IPS DF 6.9 (cell line): ENCODE results near the gene NXPH4.

Source experiments
- DNase-seq: peaks from one replicate; pipeline ENCODE4 v3.0.0-alpha.2; 2013; ENCODE audit warnings: low read depth, low spot score
- H3K27ac ChIP-seq: one replicate; pipeline ENCODE4 v1.5.1; 2013; ENCODE audit warnings: low read length, control low read depth
- H3K27me3 ChIP-seq: 2 replicates; pipeline ENCODE4 v1.6.1; 2013; ENCODE audit warnings: mild to moderate bottlenecking, low read length; ENCODE audit not compliant: control insufficient read depth, insufficient read depth
- H3K36me3 ChIP-seq: 2 replicates; pipeline ENCODE4 v1.6.1; 2013; ENCODE audit warnings: low read length; ENCODE audit not compliant: control insufficient read depth, insufficient read depth
- H3K4me1 ChIP-seq: 2 replicates; pipeline ENCODE4 v1.6.1; 2013; ENCODE audit warnings: low read length; ENCODE audit not compliant: control insufficient read depth, insufficient read depth
- H3K4me3 ChIP-seq: 2 replicates; pipeline ENCODE4 v1.5.1; 2013; ENCODE audit warnings: mild to moderate bottlenecking, low read length
- H3K9me3 ChIP-seq: 2 replicates; pipeline ENCODE4 v1.6.1; 2013; ENCODE audit warnings: low read length, inconsistent platforms; ENCODE audit not compliant: control insufficient read depth, insufficient read depth
- WGBS: extraction: QIAGEN DNeasy Blood & Tissue Kit; methylation state at CpG from one replicate; pipeline ENCODE4 v1.1.7; 2013; ENCODE audit warnings: mixed read lengths, missing lambda C conversion rate; ENCODE audit not compliant: insufficient read length, insufficient coverage; 5-methylcytosine and 5-hydroxymethylcytosine counted together

Gene NXPH4

DNA sequence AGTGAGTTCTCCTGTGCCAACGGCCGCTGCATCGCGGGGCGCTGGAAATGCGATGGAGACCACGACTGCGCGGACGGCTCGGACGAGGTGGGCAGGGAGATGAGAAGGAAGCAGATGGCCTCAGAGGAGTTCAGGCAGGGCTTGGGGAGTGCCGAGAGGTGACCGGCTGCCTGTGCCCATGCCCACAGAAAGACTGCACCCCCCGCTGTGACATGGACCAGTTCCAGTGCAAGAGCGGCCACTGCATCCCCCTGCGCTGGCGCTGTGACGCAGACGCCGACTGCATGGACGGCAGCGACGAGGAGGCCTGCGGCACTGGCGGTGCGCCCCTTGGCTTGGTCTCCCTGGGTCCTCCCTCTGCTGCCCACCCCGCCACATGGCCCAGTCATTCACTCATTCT, 13.4 kb upstream of the NXPH4 start:
- H3K9me3 ChIP-seq = no peaks in the 10 kb centered on the region
- DNase-seq = no peak
- no peaks in the 10 kb centered on the region for H3K27me3 ChIP-seq
- H3K4me3 ChIP-seq = no peak overlapping the region
- no peak overlapping the region for H3K27ac ChIP-seq
- WGBS = no CpG with 5 or more reads among the region's 28 CpGs
- H3K4me1 ChIP-seq = no peaks in the 10 kb centered on the region
- peaks cover 75% of the 10 kb centered on the region for H3K36me3 ChIP-seq

- Histone ChIP-seq H3K36me3 (peaks cover 74% of the 10 kb centered on the region), H3K27ac (no peak overlapping the region), H3K4me3 (no peak overlapping the region), H3K27me3 (no peaks in the 10 kb centered on the region), H3K4me1 (no peaks in the 10 kb centered on the region), H3K9me3 (no peaks in the 10 kb centered on the region)
- no peak for DNase-seq
- WGBS = no CpG with 5 or more reads among the region's 11 CpGs
Observed at GRCh38 chr12:57203791-57204190, 12.8 kb upstream of the NXPH4 start.

DNA sequence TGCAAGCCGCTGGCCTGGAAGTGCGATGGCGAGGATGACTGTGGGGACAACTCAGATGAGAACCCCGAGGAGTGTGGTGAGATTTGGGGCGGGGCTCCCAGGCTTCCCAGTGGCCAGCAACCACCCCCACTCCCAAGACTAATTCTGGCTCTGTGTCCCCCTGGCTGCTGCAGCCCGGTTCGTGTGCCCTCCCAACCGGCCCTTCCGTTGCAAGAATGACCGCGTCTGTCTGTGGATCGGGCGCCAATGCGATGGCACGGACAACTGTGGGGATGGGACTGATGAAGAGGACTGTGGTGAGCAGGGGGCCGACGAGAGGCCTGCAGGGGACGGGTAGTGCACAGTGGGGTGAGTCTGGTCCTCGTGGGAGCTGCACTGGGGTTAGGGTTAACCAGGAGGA, 12.1 kb upstream of the NXPH4 start:
- no peak overlapping the region for H3K4me3 ChIP-seq
- WGBS = no CpG with 5 or more reads among the region's 19 CpGs
- no peaks in the 10 kb centered on the region for H3K27me3 ChIP-seq
- no peaks in the 10 kb centered on the region for H3K4me1 ChIP-seq
- no peaks in the 10 kb centered on the region for H3K9me3 ChIP-seq
- H3K36me3 ChIP-seq = peaks cover 71% of the 10 kb centered on the region
- no peak for DNase-seq
- H3K27ac ChIP-seq = no peak overlapping the region

DNA sequence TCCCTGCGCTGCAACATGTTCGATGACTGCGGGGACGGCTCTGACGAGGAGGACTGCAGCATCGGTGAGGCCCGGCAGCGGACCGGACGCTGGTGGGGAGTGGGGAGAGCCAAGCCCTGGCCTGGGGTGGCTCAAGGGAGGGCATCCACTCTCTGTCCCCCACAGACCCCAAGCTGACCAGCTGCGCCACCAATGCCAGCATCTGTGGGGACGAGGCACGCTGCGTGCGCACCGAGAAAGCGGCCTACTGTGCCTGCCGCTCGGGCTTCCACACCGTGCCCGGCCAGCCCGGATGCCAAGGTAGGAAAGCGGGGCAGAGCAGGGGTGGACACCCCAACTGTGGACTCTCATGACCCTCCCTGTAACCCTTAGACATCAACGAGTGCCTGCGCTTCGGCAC, 11.4 kb upstream of the NXPH4 start:
- no peaks in the 10 kb centered on the region for H3K27me3 ChIP-seq
- no peak overlapping the region for H3K4me3 ChIP-seq
- no peaks in the 10 kb centered on the region for H3K4me1 ChIP-seq
- DNase-seq = no peak
- no CpG with 5 or more reads among the region's 26 CpGs for WGBS
- no peaks in the 10 kb centered on the region for H3K9me3 ChIP-seq
- no peak overlapping the region for H3K27ac ChIP-seq
- peaks cover 73% of the 10 kb centered on the region for H3K36me3 ChIP-seq

- no peak for DNase-seq
- Histone ChIP-seq H3K27me3 (no peaks in the 10 kb centered on the region), H3K4me3 (no peak overlapping the region), H3K36me3 (peaks cover 77% of the 10 kb centered on the region), H3K9me3 (no peaks in the 10 kb centered on the region), H3K4me1 (no peaks in the 10 kb centered on the region), H3K27ac (no peak overlapping the region)
- WGBS = no CpG with 5 or more reads among the region's 7 CpGs
Observed at GRCh38 chr12:57205931-57206330, 10.7 kb upstream of the NXPH4 start.

GRCh38 chr12:57207731-57208630, 8.6 kb upstream of the NXPH4 start:
- H3K36me3 ChIP-seq = peaks cover 66% of the 10 kb centered on the region
- H3K4me3 ChIP-seq = no peak overlapping the region
- H3K4me1 ChIP-seq = no peaks in the 10 kb centered on the region; the same call in 1 of the 2 replicates
- no peaks in the 10 kb centered on the region for H3K27me3 ChIP-seq
- no peaks in the 10 kb centered on the region for H3K9me3 ChIP-seq
- no peak overlapping the region for H3K27ac ChIP-seq
- no peak for DNase-seq
- no CpG with 5 or more reads among the region's 29 CpGs for WGBS

DNA sequence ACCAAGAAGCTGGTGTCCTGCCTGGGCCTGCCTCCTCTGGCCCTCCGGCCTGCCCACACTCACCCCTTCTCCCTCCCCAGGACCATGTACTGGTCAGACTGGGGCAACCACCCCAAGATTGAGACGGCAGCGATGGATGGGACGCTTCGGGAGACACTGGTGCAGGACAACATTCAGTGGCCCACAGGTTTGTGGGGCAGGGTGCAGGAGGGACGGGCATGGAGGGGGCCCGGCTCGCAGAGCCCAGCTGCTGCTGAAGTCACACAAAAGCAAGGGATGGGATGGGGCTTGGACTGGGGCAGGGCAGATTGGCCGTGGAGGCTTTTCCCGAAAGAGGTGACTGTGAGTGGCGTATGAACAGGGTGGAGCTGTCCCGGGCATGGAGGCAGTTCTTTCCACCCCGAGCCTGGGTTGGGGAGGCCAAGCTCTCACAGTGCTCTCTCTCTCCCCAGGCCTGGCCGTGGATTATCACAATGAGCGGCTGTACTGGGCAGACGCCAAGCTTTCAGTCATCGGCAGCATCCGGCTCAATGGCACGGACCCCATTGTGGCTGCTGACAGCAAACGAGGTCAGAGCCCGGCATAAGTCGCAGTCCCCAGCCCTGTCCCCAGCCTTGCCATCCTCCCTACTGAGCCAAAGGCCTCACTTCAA, 7.8 kb upstream of the NXPH4 start:
- H3K4me1 ChIP-seq = peaks cover 2% of the 10 kb centered on the region
- no peak overlapping the region for H3K4me3 ChIP-seq
- no CpG with 5 or more reads among the region's 22 CpGs for WGBS
- H3K9me3 ChIP-seq = no peaks in the 10 kb centered on the region
- no peaks in the 10 kb centered on the region for H3K27me3 ChIP-seq
- H3K36me3 ChIP-seq = peaks cover 58% of the 10 kb centered on the region
- no peak for DNase-seq
- H3K27ac ChIP-seq = no peak overlapping the region

DNA sequence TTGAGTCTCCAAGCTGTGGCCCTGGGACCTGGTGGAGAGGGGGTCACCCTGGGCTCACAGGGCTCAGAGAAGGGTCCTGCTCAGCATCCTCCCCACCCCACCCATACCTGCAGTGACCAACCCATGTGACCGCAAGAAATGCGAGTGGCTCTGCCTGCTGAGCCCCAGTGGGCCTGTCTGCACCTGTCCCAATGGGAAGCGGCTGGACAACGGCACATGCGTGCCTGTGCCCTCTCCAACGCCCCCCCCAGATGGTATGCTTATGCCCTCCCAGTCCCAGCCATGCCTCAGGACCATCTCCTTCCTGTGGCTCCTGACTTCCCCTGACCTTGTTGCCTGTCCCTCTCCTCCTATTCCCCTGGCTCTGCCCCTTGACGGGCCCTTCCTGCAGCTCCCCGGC, 6.7 kb upstream of the NXPH4 start:
- no peaks in the 10 kb centered on the region for H3K9me3 ChIP-seq
- peaks cover 48% of the 10 kb centered on the region for H3K36me3 ChIP-seq
- no peak overlapping the region for H3K27ac ChIP-seq
- WGBS = no CpG with 5 or more reads among the region's 8 CpGs
- no peak for DNase-seq
- H3K4me1 ChIP-seq = peaks cover 8% of the 10 kb centered on the region
- no peak overlapping the region for H3K4me3 ChIP-seq
- peaks cover 4% of the 10 kb centered on the region for H3K27me3 ChIP-seq

GRCh38 chr12:57210461-57210860, 6.1 kb upstream of the NXPH4 start:
- no peak overlapping the region for H3K4me3 ChIP-seq
- peaks cover 43% of the 10 kb centered on the region for H3K36me3 ChIP-seq
- no peaks in the 10 kb centered on the region for H3K9me3 ChIP-seq
- peaks cover 10% of the 10 kb centered on the region for H3K27me3 ChIP-seq
- no peak for DNase-seq
- no peak overlapping the region for H3K27ac ChIP-seq
- peaks cover 9% of the 10 kb centered on the region for H3K4me1 ChIP-seq
- WGBS = no CpG with 5 or more reads among the region's 15 CpGs

- DNase-seq = no peak
- Histone ChIP-seq H3K4me3 (no peak overlapping the region), H3K4me1 (peaks cover 10% of the 10 kb centered on the region), H3K27ac (no peak overlapping the region), H3K9me3 (no peaks in the 10 kb centered on the region), H3K27me3 (peaks cover 16% of the 10 kb centered on the region), H3K36me3 (peaks cover 37% of the 10 kb centered on the region)
- WGBS = no CpG with 5 or more reads among the region's 16 CpGs
Observed at GRCh38 chr12:57210926-57211692, 5.5 kb upstream of the NXPH4 start.
